ENCODE measurements around the gene BBX.
"Not testable (repeated sequence)": the region's sequence is repeated elsewhere in the genome, so short reads cannot be mapped to it uniquely, and the experiment has no call there.

BBX gene

DNA sequence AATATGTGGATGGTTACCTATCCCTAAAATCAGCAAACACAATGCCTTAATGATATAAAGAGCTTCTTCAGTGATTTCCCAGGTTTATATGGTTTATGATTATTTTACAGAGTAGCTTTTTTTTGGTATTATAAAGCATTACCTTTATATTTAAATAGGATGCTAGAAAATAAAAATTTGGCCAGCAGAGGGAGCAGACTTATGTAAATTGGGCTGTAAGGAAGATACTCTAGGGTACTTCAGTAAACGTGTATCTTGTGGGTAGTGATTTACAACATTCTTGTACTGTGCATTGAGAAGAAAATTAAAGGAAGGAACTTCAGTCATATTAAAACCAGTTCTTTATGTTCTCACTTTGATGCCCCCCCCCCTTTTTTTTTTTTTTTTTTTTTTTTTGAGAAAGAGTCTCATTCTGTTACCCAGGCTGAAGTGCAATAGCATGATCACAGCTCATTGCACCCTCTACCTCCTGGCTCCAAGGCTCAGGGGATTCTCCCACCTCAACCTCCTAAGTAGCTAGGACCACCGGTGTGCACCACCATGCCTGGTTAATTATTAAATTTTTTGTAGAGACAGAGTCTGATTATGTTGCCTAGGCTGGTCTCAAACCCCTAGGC, 167.9 kb downstream of the BBX start:
- peak; percentile 74 for DNase-seq

DNA sequence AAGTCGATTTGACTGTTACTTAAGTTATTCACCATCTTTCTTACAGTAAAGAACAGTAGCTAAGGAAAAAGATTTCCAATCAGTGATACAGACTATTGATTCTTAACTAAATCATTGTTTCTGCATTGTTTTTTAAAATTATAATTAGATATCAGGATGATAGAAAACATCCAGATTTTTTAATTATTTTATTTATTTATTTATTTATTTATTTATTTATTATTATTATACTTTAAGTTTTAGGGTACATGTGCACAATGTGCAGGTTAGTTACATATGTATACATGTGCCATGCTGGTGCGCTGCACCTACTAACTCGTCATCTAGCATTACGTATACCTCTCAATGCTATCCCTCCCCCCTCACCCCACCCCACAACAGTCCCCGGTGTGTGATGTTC, 169.2 kb downstream of the BBX start:
- DNase-seq: not testable (repeated sequence)

- DNase-seq: not testable (repeated sequence)
Measured at GRCh38 chr3:107697348-107697747, 174.6 kb downstream of the BBX start.

GRCh38 chr3:107697855-107698254, 175.1 kb downstream of the BBX start:
- not testable (repeated sequence) for DNase-seq

DNA sequence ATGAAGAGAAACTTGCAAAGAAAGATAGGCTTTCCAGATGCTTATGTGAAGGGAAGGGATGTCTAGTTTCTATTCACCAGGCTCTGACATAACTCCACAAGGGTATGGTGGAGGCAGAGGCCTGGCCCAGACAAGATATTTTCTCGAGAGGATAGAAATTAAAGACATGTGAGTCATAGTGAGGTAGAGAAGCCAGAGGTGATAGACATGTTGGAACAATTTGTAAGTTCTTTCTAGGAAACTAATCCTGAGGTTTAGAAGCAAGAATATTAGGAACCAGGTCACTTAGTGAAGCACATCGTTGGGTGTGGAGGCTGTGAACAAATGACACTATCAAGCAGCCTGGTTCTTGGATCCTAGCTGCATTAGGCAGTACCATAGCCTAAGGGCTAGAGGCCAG, 176.9 kb downstream of the BBX start:
- DNase-seq: no peak

GRCh38 chr3:107701299-107701698, 178.5 kb downstream of the BBX start:
- no peak for DNase-seq

- DNase-seq: no peak
Measured at GRCh38 chr3:107704477-107704876, 181.7 kb downstream of the BBX start.

DNA sequence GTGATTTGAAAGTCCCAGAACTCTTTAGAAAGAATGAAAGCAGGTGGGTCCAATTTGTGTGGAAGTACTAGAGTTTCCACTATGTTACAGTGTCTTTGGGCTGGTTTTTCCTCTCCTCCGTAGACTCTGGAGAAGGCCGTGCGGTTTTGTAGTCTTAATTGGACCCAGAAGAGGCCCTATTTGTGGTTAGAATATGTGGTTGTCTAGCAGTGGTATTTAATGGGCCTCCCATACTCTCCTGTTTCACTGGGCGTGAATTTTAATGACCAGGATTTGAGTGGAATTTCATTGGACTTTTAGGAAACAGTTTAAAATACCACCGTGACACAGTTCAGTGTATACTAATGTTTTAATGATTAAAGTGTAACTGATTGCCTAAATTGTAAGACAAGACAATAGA, 182.3 kb downstream of the BBX start:
- no peak for DNase-seq

DNA sequence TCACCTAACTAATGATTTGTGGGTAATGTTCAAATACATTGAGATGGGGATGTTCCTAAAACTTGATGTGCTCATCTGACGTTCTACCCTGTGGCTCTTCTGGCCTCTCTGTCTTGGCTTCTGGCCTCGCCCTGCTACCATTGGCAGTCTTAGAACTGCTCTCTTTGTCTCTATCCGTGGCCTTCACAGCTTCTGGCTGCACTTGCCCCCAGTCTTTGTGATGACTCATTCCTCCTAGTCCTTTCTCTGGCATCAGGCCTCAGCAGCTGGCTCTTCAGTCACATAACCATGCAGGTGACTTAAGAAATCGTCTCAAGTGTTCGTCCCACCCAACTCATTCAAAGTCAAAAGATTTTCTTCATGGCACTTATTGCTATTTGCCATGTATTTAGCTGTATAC, 188.1 kb downstream of the BBX start:
- no peak for DNase-seq

- DNase-seq: no peak
Measured at GRCh38 chr3:107716734-107717133, 194.0 kb downstream of the BBX start.

DNA sequence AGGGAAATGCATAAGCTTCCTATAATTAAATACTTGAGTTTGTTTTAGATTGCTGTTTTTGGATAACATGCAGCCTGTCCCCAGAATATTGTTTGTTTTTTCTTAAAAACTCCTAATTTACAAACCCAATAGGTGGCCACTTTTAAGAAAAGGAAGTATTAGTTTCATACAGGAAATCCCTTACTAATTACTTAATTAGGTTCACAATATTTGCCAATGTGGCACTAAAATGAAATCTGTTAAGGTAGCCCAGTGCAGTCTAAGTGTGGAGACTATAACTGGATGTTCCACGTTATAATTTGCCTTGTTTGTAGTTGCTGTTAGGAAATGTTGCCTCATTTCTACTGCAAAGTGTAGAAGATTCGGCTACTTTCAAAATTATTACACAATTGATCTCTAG, 195.8 kb downstream of the BBX start:
- no peak for DNase-seq

GRCh38 chr3:107727102-107727501, 204.3 kb downstream of the BBX start:
- DNase-seq: no peak

DNA sequence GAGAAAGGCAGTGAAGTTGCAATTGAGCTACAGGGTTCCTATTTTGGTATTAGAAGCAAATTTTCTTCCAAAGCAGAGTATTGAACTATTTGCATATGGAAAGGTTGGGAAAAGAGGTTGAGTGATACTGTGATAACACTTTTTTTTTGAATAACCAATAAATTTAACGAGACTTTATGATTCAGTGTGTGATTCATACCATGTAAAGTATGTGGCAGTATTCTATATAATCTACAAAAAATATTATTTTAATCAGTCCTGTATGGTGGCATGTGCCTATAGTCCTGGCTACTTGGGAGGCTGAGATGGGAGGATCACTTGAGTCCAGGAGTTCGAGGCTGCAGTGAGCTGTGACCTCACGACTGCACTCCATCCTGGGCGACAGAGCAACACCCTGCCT, 206.9 kb downstream of the BBX start:
- DNase-seq: no peak

- no peak for DNase-seq
Measured at GRCh38 chr3:107734317-107734716, 211.6 kb downstream of the BBX start.

- DNase-seq: no peak
Measured at GRCh38 chr3:107737914-107738313, 215.2 kb downstream of the BBX start.

GRCh38 chr3:107738486-107739183, 215.9 kb downstream of the BBX start:
- DNase-seq: no peak

GRCh38 chr3:107739227-107739626, 216.5 kb downstream of the BBX start:
- no peak for DNase-seq

GRCh38 chr3:107740992-107741896, 218.5 kb downstream of the BBX start:
- peak; percentile 59 for DNase-seq

DNA sequence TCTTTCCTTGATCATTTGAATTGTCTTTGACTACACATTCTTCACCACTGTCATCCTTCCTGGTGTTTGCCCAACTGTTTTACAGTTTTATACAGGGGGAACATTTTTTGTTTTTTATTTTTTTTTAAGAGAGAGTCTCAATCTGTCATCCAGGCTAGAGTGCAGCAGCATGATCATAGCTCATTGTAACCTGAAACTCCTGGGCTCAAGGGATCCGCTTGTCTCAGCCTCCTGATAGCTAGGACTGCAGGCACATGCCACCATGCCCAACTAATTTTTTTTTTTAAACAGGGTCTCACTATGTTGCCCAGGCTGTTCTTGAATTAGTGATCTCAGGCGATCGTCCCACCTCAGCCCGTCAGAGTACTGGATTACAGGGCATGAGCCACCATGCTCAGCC, 222.6 kb downstream of the BBX start:
- DNase-seq: no peak

DNA sequence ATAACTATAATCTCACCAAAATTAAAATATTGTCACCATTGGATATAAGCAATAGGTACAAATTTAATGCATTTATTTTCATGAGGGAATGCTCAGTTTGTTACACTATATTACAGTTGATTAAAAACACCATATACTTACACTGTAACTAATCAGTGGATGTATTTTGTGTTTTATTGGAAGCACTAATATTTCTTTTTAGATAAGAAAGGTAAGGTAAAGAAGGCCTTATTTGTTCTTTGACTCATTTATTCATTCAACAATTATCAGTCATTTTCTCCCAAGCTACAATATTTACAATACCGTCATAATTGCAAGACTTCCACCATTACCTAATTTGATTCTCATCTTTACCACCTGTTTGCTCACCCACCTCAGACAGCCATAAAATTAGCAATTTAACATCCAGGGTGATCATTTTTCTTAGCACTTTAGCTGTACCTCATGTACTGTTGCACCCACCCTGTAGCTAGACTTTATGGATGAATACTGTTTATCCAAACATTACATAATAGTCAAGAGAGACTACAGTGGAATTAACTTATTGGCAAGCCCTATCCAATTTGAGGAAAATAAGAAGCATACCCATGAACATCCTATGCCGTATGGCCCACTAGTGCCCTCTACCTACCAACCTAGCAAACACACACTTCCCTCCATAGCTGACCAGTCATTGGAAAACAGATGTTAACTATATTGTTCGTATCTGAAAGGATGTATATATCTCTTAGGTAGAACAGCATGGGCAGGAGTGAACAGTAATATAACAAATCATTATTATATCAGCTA, 229.6 kb downstream of the BBX start:
- peak; percentile 34 for DNase-seq

DNA sequence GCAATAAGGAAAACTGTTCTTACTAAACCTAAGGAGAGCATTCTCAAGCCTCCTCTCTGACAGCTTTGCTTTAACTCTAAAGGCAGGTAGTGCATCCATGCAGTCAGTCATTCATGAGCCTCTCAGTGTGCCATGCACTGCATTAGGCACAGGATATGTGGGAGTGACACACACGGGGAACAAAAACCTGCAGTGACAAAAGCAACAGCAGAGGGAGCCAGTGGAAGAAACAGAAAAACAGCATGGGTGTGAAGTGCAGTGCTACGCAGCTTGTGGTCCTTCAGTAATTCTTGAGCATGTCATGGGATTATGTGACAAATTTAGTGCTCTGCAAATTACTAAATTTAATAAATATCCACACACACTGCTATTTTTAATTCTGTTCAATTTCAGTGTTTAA, 230.7 kb downstream of the BBX start:
- DNase-seq: peak; percentile 73

GRCh38 chr3:107753976-107754375, 231.2 kb downstream of the BBX start:
- no peak for DNase-seq

DNA sequence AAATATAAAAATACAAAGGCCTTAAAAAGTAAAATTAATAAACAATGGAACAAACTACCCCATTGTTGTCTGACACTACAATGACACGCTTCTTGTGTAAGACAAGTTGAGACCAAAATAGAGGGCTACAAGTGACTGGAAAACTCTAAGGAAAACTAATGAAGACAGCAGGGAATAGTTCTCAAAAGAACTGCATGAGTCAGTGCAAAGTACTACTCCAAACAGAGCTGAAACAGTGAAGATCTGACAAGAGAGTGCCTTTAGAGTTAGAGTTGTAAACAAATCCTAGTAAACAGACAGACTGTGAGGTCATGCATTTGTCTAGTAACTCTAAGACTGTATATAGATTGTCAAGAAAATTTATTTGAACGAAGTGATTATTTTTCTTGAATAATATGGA, 233.9 kb downstream of the BBX start:
- DNase-seq: no peak
